SIG-M5 (cell line): ENCODE measurements around the gene SLAMF1.
"Not testable (repeated sequence)": the region's sequence is repeated elsewhere in the genome, so short reads cannot be mapped to it uniquely, and the experiment has no call there.

ENCODE experiments used
- DNase-seq: peaks from one replicate; lab custom pipeline; 2025; lab: John Stamatoyannopoulos, UW

The SLAMF1 gene

DNA sequence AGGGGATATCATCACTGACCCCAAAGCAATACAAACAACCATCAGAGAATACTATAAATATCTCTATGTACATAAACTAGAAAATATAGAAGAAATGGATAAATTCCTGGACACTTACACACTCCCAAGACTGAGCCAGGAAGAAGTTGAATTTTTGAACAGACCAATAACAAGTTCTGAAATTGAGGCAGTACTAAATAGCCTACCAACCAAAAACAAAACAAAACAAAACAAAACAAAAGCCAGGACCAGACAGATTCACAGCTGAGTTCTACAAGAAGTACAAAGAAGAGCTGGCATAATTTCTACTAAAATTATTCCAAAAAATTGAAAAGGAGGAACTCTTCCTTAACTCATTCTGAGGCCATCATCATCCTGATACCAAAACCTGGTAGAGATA, 86.0 kb downstream of the SLAMF1 start:
- DNase-seq, result no peak

- DNase-seq, result no peak
These were observed 86.7 kb downstream of the SLAMF1 start for GRCh38 chr1:160560045-160560705.

DNA sequence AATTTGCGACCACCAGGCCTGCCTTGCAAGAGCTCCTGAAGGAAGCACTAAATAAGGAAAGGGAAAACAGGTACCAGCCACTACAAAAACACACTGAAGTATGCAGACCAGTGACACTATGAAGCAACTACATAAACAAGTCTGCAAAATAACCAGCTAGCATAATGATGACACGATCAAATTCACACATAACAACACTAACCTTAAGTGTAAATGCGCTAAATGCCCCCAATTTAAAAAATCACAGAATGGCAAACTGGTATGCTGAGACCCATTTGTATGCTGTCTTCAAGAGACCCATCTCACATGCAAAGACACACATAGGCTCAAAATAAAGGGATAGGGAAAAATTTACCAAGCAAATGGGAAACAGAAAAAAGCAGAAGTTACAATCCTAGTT, 87.4 kb downstream of the SLAMF1 start:
- not testable (repeated sequence) for DNase-seq

- no peak for DNase-seq
These were observed 88.0 kb downstream of the SLAMF1 start for GRCh38 chr1:160558660-160559380.
